ENCODE data around the gene KRT27.
A peak's percentile ranks its signal among the peaks of the same experiment; 100 is the strongest.

Gene KRT27

DNA sequence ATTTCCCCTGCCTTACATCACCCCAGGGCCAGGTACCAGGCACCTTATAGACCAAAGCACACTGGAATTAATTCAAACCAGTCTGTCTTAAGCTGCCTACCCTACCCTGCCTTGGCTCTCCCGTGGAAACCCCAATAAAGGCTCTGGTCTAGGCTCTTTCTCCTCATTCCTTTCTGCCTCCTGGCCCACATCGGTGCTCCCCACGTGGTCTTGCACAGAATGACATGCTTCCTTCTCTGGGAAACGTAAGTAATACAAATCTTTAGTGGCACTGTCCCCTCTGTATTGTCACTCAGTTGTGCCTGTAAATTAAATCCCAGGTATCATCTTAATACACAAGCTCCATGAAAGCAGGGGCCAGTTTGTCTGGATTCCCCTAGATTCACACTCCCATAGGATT, 43.8 kb downstream of the KRT27 start:
- Mint-ChIP-seq H3K27me3 (ENCODE audit: low read depth) (peaks cover 20% of the 10 kb centered on the region), H3K4me3 (no peak overlapping the region), H3K4me1 (no peaks in the 10 kb centered on the region), H3K27ac (no peak overlapping the region), H3K36me3 (ENCODE audit: low read depth) (no peaks in the 10 kb centered on the region), H3K9me3 (peaks cover 6% of the 10 kb centered on the region)
- TF ChIP-seq, protein P1, sequence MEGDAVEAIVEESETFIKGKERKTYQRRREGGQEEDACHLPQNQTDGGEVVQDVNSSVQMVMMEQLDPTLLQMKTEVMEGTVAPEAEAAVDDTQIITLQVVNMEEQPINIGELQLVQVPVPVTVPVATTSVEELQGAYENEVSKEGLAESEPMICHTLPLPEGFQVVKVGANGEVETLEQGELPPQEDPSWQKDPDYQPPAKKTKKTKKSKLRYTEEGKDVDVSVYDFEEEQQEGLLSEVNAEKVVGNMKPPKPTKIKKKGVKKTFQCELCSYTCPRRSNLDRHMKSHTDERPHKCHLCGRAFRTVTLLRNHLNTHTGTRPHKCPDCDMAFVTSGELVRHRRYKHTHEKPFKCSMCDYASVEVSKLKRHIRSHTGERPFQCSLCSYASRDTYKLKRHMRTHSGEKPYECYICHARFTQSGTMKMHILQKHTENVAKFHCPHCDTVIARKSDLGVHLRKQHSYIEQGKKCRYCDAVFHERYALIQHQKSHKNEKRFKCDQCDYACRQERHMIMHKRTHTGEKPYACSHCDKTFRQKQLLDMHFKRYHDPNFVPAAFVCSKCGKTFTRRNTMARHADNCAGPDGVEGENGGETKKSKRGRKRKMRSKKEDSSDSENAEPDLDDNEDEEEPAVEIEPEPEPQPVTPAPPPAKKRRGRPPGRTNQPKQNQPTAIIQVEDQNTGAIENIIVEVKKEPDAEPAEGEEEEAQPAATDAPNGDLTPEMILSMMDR (IDR thresholded peaks at IDR 0.05; ENCODE audit: unreplicated experiment in 3 of 3), result no peak

GRCh38 chr17:40735016-40735415, 47.3 kb downstream of the KRT27 start:
- Mint-ChIP-seq H3K36me3 (ENCODE audit: low read depth) (no peaks in the 10 kb centered on the region), H3K4me1 (no peaks in the 10 kb centered on the region), H3K27ac (no peak overlapping the region), H3K4me3 (no peak overlapping the region), H3K9me3 (no peaks in the 10 kb centered on the region), H3K27me3 (ENCODE audit: low read depth) (peaks cover 21% of the 10 kb centered on the region)
- TF ChIP-seq, protein P1 (IDR thresholded peaks at IDR 0.05; ENCODE audit: unreplicated experiment in 3 of 3), result no peak

DNA sequence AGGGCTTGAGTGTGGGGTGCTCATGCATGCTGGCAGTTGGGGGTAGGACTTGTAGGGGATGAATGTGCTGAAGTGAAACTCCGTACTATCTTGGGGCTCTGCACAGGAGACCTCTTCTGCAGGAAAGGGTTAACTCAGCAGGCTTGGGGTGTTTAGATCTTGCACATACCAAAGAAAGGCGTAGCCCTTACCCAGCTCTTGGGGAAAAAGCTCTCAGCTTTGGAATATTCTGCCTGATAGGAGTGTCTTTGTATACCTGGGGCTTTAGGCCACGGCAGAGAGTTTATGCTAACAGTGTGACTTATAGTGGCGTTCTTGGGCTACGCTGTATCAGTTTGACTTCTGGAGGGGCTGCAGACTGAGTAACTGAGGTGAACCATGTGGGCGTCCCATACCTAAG, 48.3 kb downstream of the KRT27 start:
- no peak overlapping the region for H3K27ac Mint-ChIP-seq
- no peaks in the 10 kb centered on the region for H3K36me3 Mint-ChIP-seq (ENCODE audit: low read depth)
- H3K9me3 Mint-ChIP-seq, result no peaks in the 10 kb centered on the region
- H3K4me1 Mint-ChIP-seq, result no peaks in the 10 kb centered on the region
- H3K27me3 Mint-ChIP-seq (ENCODE audit: low read depth), result peaks cover 22% of the 10 kb centered on the region
- TF ChIP-seq, protein P1 (IDR thresholded peaks at IDR 0.05; ENCODE audit: unreplicated experiment in 3 of 3), result no peak
- no peak overlapping the region for H3K4me3 Mint-ChIP-seq

- Mint-ChIP-seq H3K9me3 (no peaks in the 10 kb centered on the region), H3K4me3 (no peak overlapping the region)
- TF ChIP-seq, protein P1 (IDR thresholded peaks at IDR 0.05; ENCODE audit: unreplicated experiment in 3 of 3), result no peak
These were observed 51.4 kb downstream of the KRT27 start for GRCh38 chr17:40730970-40731369.

DNA sequence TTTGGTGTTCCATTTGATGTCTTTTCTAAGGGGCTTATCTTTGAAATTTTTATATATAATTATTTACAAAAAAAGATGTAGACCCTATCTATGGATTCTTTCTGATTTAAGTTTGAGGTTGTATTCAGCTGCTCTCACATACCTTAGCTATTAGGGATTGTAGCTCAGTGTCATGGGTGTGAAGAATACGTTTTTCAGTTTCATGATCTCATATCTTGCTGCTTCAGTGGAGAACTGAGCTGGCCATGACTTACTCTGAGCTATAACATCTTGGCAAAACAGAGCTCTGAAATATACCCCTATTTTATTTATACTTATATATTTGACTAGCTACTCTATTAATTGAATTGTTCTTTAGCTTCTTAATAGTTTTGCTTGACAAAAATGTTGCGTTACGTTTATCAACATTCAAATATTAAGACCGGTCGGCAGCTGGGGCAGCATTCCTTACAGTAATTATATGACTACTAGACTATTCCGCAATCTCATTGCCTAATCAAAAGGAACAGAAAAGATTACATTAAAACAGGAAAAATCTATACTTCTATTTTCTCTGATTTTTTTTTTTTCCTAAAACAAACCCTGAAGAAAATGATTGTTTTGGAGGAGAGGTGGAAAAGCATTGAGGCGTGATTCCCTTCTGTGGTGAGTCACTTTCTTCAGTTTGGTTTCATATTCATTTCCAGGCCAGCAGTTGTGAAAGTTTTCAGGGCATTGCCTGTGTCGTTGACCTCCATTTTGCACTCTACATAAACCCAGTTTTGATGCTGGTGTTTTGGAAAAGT, 54.7 kb downstream of the KRT27 start:
- Mint-ChIP-seq H3K9me3 (no peaks in the 10 kb centered on the region), H3K4me3 (no peak overlapping the region), H3K36me3 (ENCODE audit: low read depth) (no peaks in the 10 kb centered on the region), H3K4me1 (no peaks in the 10 kb centered on the region), H3K27me3 (ENCODE audit: low read depth) (peaks cover 14% of the 10 kb centered on the region), H3K27ac (peak overlapping the region in 2 of 3 experiments; percentile 77 to 85)
- TF ChIP-seq, protein P1 (IDR thresholded peaks at IDR 0.05; ENCODE audit: unreplicated experiment in 3 of 3), result no peak

More at GRCh38 chr17:40730970-40731369, 51.4 kb downstream of the KRT27 start:
- Mint-ChIP-seq H3K4me1 (no peaks in the 10 kb centered on the region), H3K36me3 (ENCODE audit: low read depth) (no peaks in the 10 kb centered on the region), H3K27me3 (ENCODE audit: low read depth) (peaks cover 16% of the 10 kb centered on the region), H3K27ac (no peak overlapping the region)

GRCh38 chr17:40726919-40727318, 55.4 kb downstream of the KRT27 start:
- no peak overlapping the region for H3K4me3 Mint-ChIP-seq
- H3K27me3 Mint-ChIP-seq (ENCODE audit: low read depth), result peaks cover 19% of the 10 kb centered on the region
- no peaks in the 10 kb centered on the region for H3K4me1 Mint-ChIP-seq
- TF ChIP-seq, protein P1 (IDR thresholded peaks at IDR 0.05; ENCODE audit: unreplicated experiment in 3 of 3), result peak; percentile 9 to 17 (median 15)
- no peaks in the 10 kb centered on the region for H3K36me3 Mint-ChIP-seq (ENCODE audit: low read depth)
- no peak overlapping the region for H3K27ac Mint-ChIP-seq
- H3K9me3 Mint-ChIP-seq, result no peaks in the 10 kb centered on the region

All from nephron (organoid).